ENCODE data around the gene GIPC2.
"Not testable (repeated sequence)": the region's sequence is repeated elsewhere in the genome, so short reads cannot be mapped to it uniquely, and the experiment has no call there.

Gene GIPC2

GRCh38 chr1:78070210-78070609 is 24.4 kb downstream of the GIPC2 start:
- no peak for DNase-seq

- no peak for DNase-seq
Observed at GRCh38 chr1:78070758-78071157, 25.0 kb downstream of the GIPC2 start.

- DNase-seq, result no peak
Observed at GRCh38 chr1:78071696-78072095, 25.9 kb downstream of the GIPC2 start.

GRCh38 chr1:78072216-78072615 is 26.4 kb downstream of the GIPC2 start:
- no peak for DNase-seq

- no peak for DNase-seq
Observed at GRCh38 chr1:78073441-78073840, 27.7 kb downstream of the GIPC2 start.

- no peak for DNase-seq
Observed at GRCh38 chr1:78075621-78076020, 29.9 kb downstream of the GIPC2 start.

- DNase-seq, result no peak
Observed at GRCh38 chr1:78078358-78078757, 32.6 kb downstream of the GIPC2 start.

GRCh38 chr1:78079580-78079979 is 33.8 kb downstream of the GIPC2 start:
- DNase-seq, result no peak

- DNase-seq, result no peak
Observed at GRCh38 chr1:78080767-78081166, 35.0 kb downstream of the GIPC2 start.

- no peak for DNase-seq
Observed at GRCh38 chr1:78081980-78082860, 36.5 kb downstream of the GIPC2 start.

GRCh38 chr1:78084639-78085038 is 38.9 kb downstream of the GIPC2 start:
- not testable (repeated sequence) for DNase-seq

GRCh38 chr1:78086697-78087096 is 40.9 kb downstream of the GIPC2 start:
- DNase-seq, result no peak

GRCh38 chr1:78088015-78088414 is 42.2 kb downstream of the GIPC2 start:
- no peak for DNase-seq

- no peak for DNase-seq
Observed at GRCh38 chr1:78088486-78088885, 42.7 kb downstream of the GIPC2 start.

GRCh38 chr1:78089010-78089409 is 43.2 kb downstream of the GIPC2 start:
- DNase-seq, result no peak

GRCh38 chr1:78090472-78091133 is 44.8 kb downstream of the GIPC2 start:
- DNase-seq, result no peak

- no peak for DNase-seq
Observed at GRCh38 chr1:78091215-78091813, 45.5 kb downstream of the GIPC2 start.

GRCh38 chr1:78091886-78092285 is 46.1 kb downstream of the GIPC2 start:
- no peak for DNase-seq

- DNase-seq, result no peak
Observed at GRCh38 chr1:78092643-78093042, 46.9 kb downstream of the GIPC2 start.

GRCh38 chr1:78093560-78093959 is 47.8 kb downstream of the GIPC2 start:
- DNase-seq, result no peak

GRCh38 chr1:78094639-78095038 is 48.9 kb downstream of the GIPC2 start:
- no peak for DNase-seq

GRCh38 chr1:78095593-78095992 is 49.8 kb downstream of the GIPC2 start:
- DNase-seq, result no peak

- no peak for DNase-seq
Observed at GRCh38 chr1:78096017-78096416, 50.3 kb downstream of the GIPC2 start.

- DNase-seq, result no peak
Observed at GRCh38 chr1:78096976-78097375, 51.2 kb downstream of the GIPC2 start.

Measured in activated CD4-positive, alpha-beta T cell treated with anti-CD3 and anti-CD28 coated beads for 1 hour (primary cell).